ENCODE data around the gene ANAPC5. TPM values are rescaled to one million over a fixed set of nuclear protein-coding genes. Genes with fewer than 3 reads are reported as not detected.

ANAPC5 gene
- polyA plus RNA-seq, 3 donors: 67.3 to 161 (median 114) TPM

GRCh38 chr12:121371404-121371803, 19.2 kb upstream of the ANAPC5 start:
- peaks cover 0 to 7% of the 10 kb centered on the region in 2 donors for H3K9me3 ChIP-seq (replicated peaks in 1 of 2; ENCODE audit: control insufficient read depth in 1 of 2, insufficient read depth in 1 of 2, low read length in 2 of 2)
- no peaks in the 10 kb centered on the region for H4K20me1 ChIP-seq (ENCODE audit: insufficient read depth, low read length)
- TF ChIP-seq CTCF (IDR thresholded peaks at IDR 0.05): no peak
- intact Hi-C loops (cut with micrococcal nuclease): no loop called here
- no peak overlapping the region for H3K27ac ChIP-seq (ENCODE audit: low read depth in 1 of 2, low read length in 2 of 2)
- no peak overlapping the region for H2AFZ ChIP-seq (ENCODE audit: insufficient read depth, low read depth, low read length, poor library complexity, severe bottlenecking)
- no peak overlapping the region for H3K4me2 ChIP-seq (replicated peaks; ENCODE audit: extremely low read depth, low read length, poor library complexity, severe bottlenecking)
- no peak overlapping the region for H3K4me3 ChIP-seq (replicated peaks in 1 of 3; ENCODE audit: low read depth in 2 of 3, low read length in 3 of 3)
- no peak overlapping the region for H3K9ac ChIP-seq (ENCODE audit: insufficient read depth, low read length, poor library complexity, severe bottlenecking)
- DNase-seq: no peak
- no peaks in the 10 kb centered on the region for H3K4me1 Mint-ChIP-seq
- WGBS (ENCODE audit: insufficient coverage): 82% methylated on average over 5 of the region's 6 CpGs
- no peak overlapping the region for H3K4me3 Mint-ChIP-seq
- no peaks in the 10 kb centered on the region for H3K27me3 ChIP-seq (ENCODE audit: control insufficient read depth in 2 of 2, insufficient read depth in 2 of 2, low read length in 2 of 2)
- H3K4me1 ChIP-seq (ENCODE audit: control insufficient read depth in 1 of 2, insufficient read depth in 2 of 2, low read length in 2 of 2): no peaks in the 10 kb centered on the region
- H3K36me3 ChIP-seq (replicated peaks in 1 of 2; ENCODE audit: control insufficient read depth in 1 of 2, insufficient read depth in 2 of 2, low read length in 2 of 2): no peaks in the 10 kb centered on the region
- H3K36me3 Mint-ChIP-seq: no peaks in the 10 kb centered on the region
- peaks cover 4 to 7% (median 4%) of the 10 kb centered on the region in 3 donors for H3K27me3 Mint-ChIP-seq (ENCODE audit: low read depth in 3 of 3)
- peaks cover 0 to 6% (median 5%) of the 10 kb centered on the region in 7 donors for H3K9me3 Mint-ChIP-seq
- H3K79me2 ChIP-seq (ENCODE audit: insufficient read depth, low read length): no peaks in the 10 kb centered on the region
- peak overlapping the region in 1 of 7 donors; percentile 30 for H3K27ac Mint-ChIP-seq

DNA sequence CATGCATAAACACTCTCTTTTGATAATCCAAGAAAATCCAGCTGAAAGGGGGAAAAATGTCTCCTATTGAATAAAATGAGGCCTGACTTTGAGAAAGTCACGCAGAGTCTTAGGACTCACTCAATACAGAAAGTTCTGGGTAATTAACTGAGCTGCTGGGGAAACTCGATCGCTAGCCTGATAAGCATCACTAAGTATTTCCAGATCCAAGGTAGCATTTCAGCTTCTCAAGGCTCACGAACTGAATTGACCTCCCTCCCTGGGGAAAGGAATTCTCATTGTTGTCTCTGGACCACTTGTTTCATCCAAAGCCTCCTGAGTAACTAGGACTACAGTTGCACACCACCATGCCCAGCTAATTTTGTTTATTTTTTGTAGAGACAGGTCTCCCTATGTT, 13.8 kb upstream of the ANAPC5 start:
- Mint-ChIP-seq H3K27ac (no peak overlapping the region), H3K36me3 (no peaks in the 10 kb centered on the region), H3K27me3 (ENCODE audit: low read depth in 3 of 3) (peaks cover 2 to 6% (median 3%) of the 10 kb centered on the region in 3 donors), H3K9me3 (peaks cover 0 to 2% (median 0%) of the 10 kb centered on the region in 7 donors), H3K4me1 (peaks cover 11% of the 10 kb centered on the region), H3K4me3 (no peak overlapping the region)
- H3K27ac ChIP-seq (ENCODE audit: low read depth in 1 of 2, low read length in 2 of 2): no peak overlapping the region
- intact Hi-C loops (cut with micrococcal nuclease): no loop called here
- H4K20me1 ChIP-seq (ENCODE audit: insufficient read depth, low read length): no peaks in the 10 kb centered on the region
- H3K4me1 ChIP-seq (ENCODE audit: control insufficient read depth in 1 of 2, insufficient read depth in 2 of 2, low read length in 2 of 2): peaks cover 6 to 10% of the 10 kb centered on the region in 2 donors
- no peak overlapping the region for H3K9ac ChIP-seq (ENCODE audit: insufficient read depth, low read length, poor library complexity, severe bottlenecking)
- H3K27me3 ChIP-seq (ENCODE audit: control insufficient read depth in 2 of 2, insufficient read depth in 2 of 2, low read length in 2 of 2): no peaks in the 10 kb centered on the region
- H3K79me2 ChIP-seq (ENCODE audit: insufficient read depth, low read length): no peaks in the 10 kb centered on the region
- no peaks in the 10 kb centered on the region for H3K36me3 ChIP-seq (replicated peaks in 1 of 2; ENCODE audit: control insufficient read depth in 1 of 2, insufficient read depth in 2 of 2, low read length in 2 of 2)
- no peaks in the 10 kb centered on the region for H3K9me3 ChIP-seq (replicated peaks in 1 of 2; ENCODE audit: control insufficient read depth in 1 of 2, insufficient read depth in 1 of 2, low read length in 2 of 2)
- no peak overlapping the region for H3K4me3 ChIP-seq (replicated peaks in 1 of 3; ENCODE audit: low read depth in 2 of 3, low read length in 3 of 3)
- H2AFZ ChIP-seq (ENCODE audit: insufficient read depth, low read depth, low read length, poor library complexity, severe bottlenecking): no peak overlapping the region
- no peak overlapping the region for H3K4me2 ChIP-seq (replicated peaks; ENCODE audit: extremely low read depth, low read length, poor library complexity, severe bottlenecking)
- TF ChIP-seq CTCF (IDR thresholded peaks at IDR 0.05): no peak
- no peak for DNase-seq
- 100% methylated on average over 2 of the region's 4 CpGs for WGBS (ENCODE audit: insufficient coverage)
